GM20000 (cell line): Measurements from ENCODE around the gene TNFAIP8.

ENCODE experiments used
- DNase-seq: peaks from one replicate; pipeline ENCODE4 v3.0.0; 2012; ENCODE audit warnings: low spot score
- CTCF ChIP-seq: IDR thresholded peaks from 2 replicates; pipeline ENCODE4 v1.5.1; 2012; ENCODE audit warnings: mild to moderate bottlenecking, control low read depth; ENCODE audit errors: extremely low read depth, missing control alignments

Gene TNFAIP8

GRCh38 chr5:119322312-119322947 is 33.4 kb upstream of the TNFAIP8 start:
- DNase-seq, result no peak
- TF ChIP-seq CTCF, result no peak

- no peak for DNase-seq
- no peak for TF ChIP-seq CTCF
These were observed 32.8 kb upstream of the TNFAIP8 start for GRCh38 chr5:119322948-119323537.

- DNase-seq, result no peak
- no peak for TF ChIP-seq CTCF
These were observed 32.2 kb upstream of the TNFAIP8 start for GRCh38 chr5:119323601-119324000.

- no peak for TF ChIP-seq CTCF
- DNase-seq, result no peak
These were observed 31.0 kb upstream of the TNFAIP8 start for GRCh38 chr5:119324842-119325241.

GRCh38 chr5:119327018-119327417 is 28.8 kb upstream of the TNFAIP8 start:
- no peak for DNase-seq
- no peak for TF ChIP-seq CTCF

- TF ChIP-seq CTCF, result no peak
- no peak for DNase-seq
These were observed 26.8 kb upstream of the TNFAIP8 start for GRCh38 chr5:119328753-119329602.

GRCh38 chr5:119329666-119330065 is 26.2 kb upstream of the TNFAIP8 start:
- DNase-seq, result no peak
- no peak for TF ChIP-seq CTCF
